SIG-M5 (cell line): ENCODE measurements around the gene HECTD3.
"Not testable (repeated sequence)": the region's sequence is repeated elsewhere in the genome, so short reads cannot be mapped to it uniquely, and the experiment has no call there.

ENCODE experiments used
- DNase-seq: peaks from one replicate; lab custom pipeline; 2025; lab: John Stamatoyannopoulos, UW

HECTD3 gene

DNA sequence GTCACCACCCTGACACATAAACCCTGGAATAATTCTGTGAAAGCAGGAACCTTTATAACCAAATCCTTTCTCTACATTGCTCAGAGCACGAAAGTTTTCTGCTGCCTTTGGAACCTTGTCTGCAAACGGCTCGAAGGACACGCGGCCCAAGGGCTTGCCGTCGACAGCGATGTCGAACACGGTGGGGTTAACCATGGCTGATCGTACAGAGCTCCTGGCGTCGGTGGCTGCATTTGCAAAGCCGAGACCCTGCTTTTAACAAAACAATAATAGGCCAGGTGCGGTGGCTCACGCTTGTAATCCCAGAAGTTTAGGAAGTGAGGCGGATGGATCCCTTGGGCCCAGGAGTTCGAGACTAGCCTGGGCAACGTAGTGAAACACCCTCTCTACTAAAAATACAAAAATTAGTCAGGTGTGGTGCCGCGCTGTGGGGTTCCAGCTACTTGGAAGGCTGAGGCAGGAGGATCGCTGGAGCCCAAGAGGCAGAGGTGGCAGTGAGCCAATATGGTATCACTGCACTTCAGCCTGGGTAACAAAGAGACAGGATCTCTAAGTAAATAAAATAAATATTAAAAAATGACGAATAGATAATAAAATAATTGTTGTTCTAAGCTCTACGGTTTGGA, 22.5 kb downstream of the HECTD3 start:
- DNase-seq = no peak

DNA sequence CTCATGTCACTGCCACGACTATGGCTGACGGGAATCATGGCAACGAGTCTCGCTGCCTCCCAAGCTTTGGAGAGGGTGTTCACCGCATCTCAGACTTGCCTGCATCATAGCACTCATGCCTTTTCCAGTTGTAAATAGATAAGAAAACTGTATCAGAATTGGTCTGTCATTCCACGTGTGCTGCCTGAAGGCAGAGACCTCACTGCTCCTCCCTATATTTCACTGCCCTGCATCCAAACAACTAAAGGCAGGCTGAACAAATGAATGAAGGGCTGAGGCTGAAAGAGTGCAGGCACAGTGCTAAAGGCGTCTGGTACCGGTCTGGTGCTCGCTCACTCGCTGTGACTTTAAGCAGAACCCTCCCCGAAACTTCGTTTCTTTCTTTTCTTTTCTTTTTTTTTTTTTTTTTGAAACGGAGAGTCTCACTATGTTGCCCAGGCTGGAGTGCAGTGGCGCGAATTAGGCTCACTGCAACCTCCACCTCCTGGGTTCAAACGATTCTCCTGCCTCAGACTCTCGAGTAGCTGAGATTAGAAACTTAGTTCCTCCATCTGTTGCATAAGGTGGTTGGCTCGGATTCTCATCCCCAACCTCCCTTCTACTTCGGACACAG, 25.3 kb downstream of the HECTD3 start:
- DNase-seq = no peak

DNA sequence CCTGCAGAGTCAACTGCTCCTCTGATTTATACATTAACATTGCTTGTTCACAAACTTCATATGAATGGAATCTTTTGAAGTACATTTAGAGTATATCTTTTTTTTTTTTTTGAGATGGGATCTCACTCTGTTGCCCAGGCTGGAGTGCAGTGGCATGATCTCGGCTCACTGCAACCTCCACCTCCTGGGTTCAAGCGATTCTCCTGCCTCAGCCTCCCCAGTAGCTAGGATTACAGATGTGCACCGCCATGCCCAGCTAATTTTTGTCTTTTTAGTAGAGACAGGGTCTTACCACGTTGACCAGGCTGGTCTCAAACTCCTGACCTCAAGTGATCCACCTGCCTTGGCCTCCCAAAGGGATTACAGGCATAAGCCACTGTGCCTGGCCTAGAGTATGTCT, 33.8 kb downstream of the HECTD3 start:
- not testable (repeated sequence) for DNase-seq

DNA sequence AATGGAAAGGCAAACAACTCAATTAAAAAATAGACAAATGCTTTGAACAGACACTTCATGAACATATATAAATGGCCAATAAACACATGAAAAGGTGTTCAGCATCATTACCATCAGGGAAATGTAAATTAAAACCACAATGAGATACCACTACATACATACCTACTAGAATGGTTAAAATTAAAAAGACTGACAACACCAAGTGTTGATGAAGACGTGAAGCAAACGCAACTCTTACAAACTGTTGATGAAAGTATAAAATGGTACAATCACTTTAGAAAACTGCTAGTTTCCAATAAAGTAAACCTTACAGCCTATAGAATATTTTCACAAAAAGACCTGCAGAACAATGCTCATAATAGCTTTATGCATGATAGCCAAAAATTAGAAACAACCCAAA, 34.9 kb downstream of the HECTD3 start:
- DNase-seq = no peak

DNA sequence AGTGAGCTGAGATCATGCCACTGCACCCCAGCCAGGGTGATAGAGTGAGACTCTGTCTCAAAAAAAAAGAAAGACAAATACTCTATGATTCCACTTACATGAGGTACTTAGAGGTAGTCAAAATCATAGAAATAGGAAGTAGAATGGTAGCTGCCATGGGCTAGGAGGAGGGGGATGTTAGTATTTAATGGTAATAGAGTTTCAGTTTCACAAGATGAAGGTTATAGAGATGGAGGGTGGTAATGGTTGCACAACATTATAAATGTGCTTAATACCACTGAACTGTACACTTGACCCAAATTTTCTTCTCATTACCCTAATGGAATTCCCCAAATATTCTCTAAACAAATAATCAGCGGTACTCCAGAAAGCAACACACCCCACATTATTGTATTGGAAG, 37.5 kb downstream of the HECTD3 start:
- no peak for DNase-seq

DNA sequence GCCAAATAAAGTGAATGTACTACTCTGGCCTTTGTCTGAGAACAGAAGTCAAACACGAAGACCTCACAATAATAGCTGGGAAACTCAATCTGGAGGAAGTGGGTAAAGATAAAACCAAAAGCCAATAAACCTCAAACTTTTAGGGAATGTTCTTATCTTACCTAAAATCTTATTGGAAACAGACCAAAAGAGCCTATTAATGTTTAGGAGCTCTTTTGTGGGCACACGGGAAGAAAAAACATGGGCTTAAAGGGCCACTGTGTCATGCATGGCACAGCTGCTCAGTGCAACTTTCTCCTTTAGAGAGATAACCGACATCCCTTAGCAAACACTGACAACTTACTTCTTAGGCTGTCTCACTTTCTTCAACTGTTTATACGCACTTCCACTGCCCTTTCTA, 40.8 kb downstream of the HECTD3 start:
- no peak for DNase-seq

DNA sequence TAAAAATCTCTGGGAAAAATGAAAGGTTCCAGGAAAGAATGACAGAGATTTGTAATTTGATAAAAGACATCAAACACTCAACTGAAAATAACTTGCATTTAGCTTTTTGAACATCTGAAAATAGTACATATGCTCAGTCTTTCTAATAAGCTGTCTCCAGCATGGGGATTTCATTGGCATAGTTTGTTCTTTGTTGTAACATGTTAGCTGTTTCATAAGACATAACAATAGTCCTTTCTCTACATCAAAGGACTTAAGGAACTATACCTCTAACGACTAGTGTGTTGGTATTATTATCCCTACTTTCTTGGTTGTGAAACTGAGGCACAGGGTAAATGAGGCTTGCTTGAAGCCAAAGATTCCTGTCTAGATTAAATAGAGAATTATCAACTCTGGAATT, 46.7 kb downstream of the HECTD3 start:
- DNase-seq = no peak

DNA sequence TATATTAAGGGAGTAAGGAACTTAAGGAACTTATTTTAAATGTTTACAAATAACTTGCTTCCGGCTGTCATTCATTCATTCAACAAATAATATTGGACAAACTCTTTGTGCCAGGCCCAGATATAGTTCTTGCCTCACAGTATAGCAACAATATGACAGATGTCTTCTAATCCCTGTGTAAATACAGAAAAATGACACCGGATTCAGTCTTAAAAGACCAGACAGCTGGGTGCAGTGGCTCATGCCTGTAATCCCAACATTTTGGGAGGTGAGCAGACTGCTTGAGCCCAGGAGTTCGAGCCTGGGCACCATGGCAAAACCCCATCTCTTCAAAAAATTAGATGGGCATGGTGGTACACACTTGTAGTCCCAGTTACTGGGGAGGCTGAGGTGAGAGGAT, 48.4 kb downstream of the HECTD3 start:
- DNase-seq = no peak

DNA sequence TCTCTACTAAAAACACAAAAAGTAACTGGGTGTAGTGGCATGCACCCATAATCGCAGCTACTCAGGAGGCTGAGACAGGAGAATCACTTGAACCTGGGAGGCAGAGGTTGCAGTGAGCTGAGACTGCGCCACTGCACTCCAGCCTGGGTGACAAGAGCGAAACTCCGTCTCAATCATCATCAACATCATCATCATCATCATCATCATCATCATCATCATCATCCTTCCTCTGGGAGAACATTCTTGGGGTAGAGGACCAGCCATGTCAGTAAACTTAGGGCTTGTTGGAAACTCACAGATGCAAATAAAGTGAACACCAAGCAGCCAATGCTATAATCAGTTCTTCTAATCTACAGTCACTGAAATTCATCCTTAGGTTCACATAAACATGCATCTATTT, 49.1 kb downstream of the HECTD3 start:
- not testable (repeated sequence) for DNase-seq

DNA sequence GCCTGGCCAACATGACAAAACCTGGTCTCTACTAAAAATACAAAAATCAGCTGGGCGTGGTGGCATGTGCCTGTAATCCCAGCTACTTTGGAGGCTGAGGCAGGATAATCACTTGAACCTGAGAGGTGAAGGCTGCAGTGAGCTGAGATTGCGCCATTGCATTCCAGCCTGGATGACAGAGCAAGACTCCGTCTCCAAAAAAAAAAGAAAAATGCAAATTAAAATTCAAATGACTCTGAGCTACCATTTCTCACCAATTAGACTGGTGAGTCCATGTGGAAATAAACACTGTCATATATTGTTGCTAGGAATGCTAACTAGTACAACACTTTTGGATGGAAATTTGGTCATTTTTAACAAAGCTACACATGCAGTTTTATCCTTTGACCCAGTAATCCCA, 53.6 kb downstream of the HECTD3 start:
- DNase-seq = not testable (repeated sequence)

DNA sequence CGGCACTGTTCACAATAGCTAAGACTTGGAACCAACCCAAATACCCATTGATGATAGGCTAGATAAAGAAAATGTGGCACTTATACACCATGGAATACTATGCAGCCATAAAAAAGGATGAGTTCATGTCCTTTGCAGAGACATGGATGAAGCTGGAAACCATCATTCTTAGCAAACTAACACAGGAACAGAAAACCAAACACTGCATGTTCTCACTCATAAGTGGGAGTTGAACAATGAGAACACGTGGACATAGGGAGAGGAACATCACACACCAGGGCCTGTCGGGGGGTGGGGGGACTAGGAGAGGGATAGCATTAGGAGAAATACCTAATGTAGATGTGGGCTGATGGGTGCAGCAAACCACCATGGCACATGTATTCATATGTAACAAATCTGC, 55.0 kb downstream of the HECTD3 start:
- not testable (repeated sequence) for DNase-seq
